Upper lobe of left lung (tissue), 6 donors: ENCODE measurements around the gene BMPR1B. TPM values are rescaled to one million over a fixed set of nuclear protein-coding genes. Genes with fewer than 3 reads are reported as not detected.

Experiments
- ATAC-seq, 2 donors: fragments of 200-7000 bp; cut with Tn5 transposase; one replicate each; pipeline ENCODE4 v1.9.1; 2022; ENCODE audit warnings: mild to moderate bottlenecking in 2 of 2, moderate library complexity in 2 of 2; ENCODE audit not compliant: low FRiP score in 2 of 2
- DNase-seq, 2 donors: peaks; one replicate each; pipeline ENCODE4 v3.0.0-alpha.2; 2019 to 2020
- H3K27ac ChIP-seq, 4 donors: fragments of 200-600 bp; sonication (generic); one replicate each; pipeline ENCODE4 v1.5.1; 2016 to 2019
- H3K27me3 ChIP-seq, 4 donors: fragments of 200-600 bp; sonication (generic); one replicate each; pipeline ENCODE4 v1.5.1; 2017 to 2019
- H3K36me3 ChIP-seq, 4 donors: fragments of 200-600 bp; sonication (generic); one replicate each; pipeline ENCODE4 v1.5.1; 2016 to 2019
- H3K4me1 ChIP-seq, 4 donors: fragments of 200-600 bp; sonication (generic); one replicate each; pipeline ENCODE4 v1.5.1; 2018 to 2019
- H3K4me3 ChIP-seq, 4 donors: fragments of 200-600 bp; sonication (generic); one replicate each; pipeline ENCODE4 v1.5.1; 2017 to 2019; ENCODE audit warnings: mild to moderate bottlenecking in 2 of 4, moderate library complexity in 1 of 4
- H3K9me3 ChIP-seq, 4 donors: fragments of 200-600 bp; sonication (generic); one replicate each; pipeline ENCODE4 v1.5.1; 2018 to 2019
- EP300 ChIP-seq, 4 donors: sonication (generic); formaldehyde crosslinking; IDR thresholded peaks; one replicate each; pipeline ENCODE4 v1.5.1; 2017; ENCODE audit warnings: antibody characterized with exemption in 4 of 4, control low read depth in 2 of 4
- POLR2A ChIP-seq, 4 donors: fragments of 450-650 bp; IDR thresholded peaks; one replicate each; pipeline ENCODE4 v1.5.1; 2016 to 2017; ENCODE audit warnings: antibody characterized with exemption in 4 of 4, mild to moderate bottlenecking in 2 of 4
- POLR2AphosphoS5 ChIP-seq, 2 donors: sonication (generic); formaldehyde crosslinking; IDR thresholded peaks; one replicate each; pipeline ENCODE4 v1.5.1; 2017; ENCODE audit warnings: antibody characterized with exemption in 2 of 2
- WGBS, 2 donors: methylation state at CpG; one replicate each; pipeline ENCODE4 v1.1.5; 2017 to 2018; 5-methylcytosine and 5-hydroxymethylcytosine counted together
- total RNA-seq, 6 donors: library from RNA; depleted of rRNA in 4 of 6; stranded (reverse); fragments of >200 nt in 4 of 6; gene quantifications; one replicate each; pipeline versions ENCODE4 v1.1.0 to v1.2.1, GENCODE V29; 2016 to 2021
- TF ChIP-seq, protein P1 (sequence below), 6 experiments: fragments of 450-650 bp in 4 of 6; fragments of 200-600 bp in 2 of 6; sonication (generic) in 2 of 6; IDR thresholded peaks; one replicate each; pipeline ENCODE4 v1.5.1; 2016 to 2019; ENCODE audit warnings: antibody characterized with exemption in 6 of 6
- donor health status: DM: no; HTN: no; CAD: no; lungs with moderate emphysema.
- donor health status: DM: no; HTN: yes; CAD: no; lungs with severe emphysema.

BMPR1B gene
- total RNA-seq, 6 donors from 2014 or later, result 0.78 to 7.7 (median 3.5) TPM

DNA sequence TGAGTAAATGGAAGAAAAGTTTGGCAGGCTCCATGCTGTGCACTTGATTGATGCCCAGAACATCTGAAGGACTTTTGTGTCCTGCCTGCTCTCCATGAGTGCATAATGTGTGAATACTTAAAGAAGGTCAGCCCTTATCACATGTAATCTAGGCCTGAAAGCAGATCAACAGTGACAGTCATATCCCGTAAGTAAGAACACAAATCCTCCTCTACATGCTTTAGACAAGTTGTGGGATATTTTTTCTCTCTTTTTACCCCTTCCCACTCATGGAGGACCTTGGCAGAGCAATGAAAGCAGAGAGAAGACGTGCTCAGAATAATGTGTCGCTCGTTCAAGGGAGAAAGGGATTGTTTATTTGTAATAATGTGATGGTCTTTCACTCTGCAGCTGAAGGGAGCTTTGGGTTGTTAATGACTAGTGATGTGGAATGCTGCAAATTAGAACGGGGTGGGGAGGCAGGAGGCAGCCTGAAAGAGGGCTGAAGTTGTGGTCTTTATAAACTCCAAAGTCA, 286.6 kb downstream of the BMPR1B start:
- Histone ChIP-seq H3K27ac (no peak overlapping the region), H3K9me3 (no peaks in the 10 kb centered on the region), H3K4me3 (no peak overlapping the region), H3K4me1 (no peaks in the 10 kb centered on the region), H3K36me3 (no peaks in the 10 kb centered on the region), H3K27me3 (no peaks in the 10 kb centered on the region)
- TF ChIP-seq POLR2A (IDR thresholded peaks at IDR 0.05) (no peak), POLR2AphosphoS5 (IDR thresholded peaks at IDR 0.05) (no peak)
- WGBS, 2 donors, result 56% methylated on average over 5 of the region's 5 CpGs
- no peak for DNase-seq
- no peak for ATAC-seq

DNA sequence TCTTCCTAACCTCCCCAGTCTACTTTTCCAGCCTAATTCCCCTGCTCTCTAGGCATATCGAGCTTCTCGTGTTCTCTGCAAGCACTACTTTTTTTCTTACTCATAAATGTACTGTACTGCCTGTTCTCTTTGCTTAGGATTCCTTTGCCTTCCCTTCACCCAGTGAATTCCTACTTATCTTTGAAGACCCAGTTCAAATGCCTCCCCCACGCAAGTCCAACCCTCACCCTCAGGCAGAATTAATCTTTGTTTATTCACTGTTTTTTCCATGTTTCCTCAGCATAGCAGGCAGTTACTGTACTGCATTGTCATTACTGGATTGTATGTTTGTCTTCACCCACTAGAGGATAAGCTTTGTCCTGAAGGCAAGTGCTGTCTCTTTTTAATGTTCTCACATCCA, 287.7 kb downstream of the BMPR1B start:
- TF ChIP-seq, protein P1, sequence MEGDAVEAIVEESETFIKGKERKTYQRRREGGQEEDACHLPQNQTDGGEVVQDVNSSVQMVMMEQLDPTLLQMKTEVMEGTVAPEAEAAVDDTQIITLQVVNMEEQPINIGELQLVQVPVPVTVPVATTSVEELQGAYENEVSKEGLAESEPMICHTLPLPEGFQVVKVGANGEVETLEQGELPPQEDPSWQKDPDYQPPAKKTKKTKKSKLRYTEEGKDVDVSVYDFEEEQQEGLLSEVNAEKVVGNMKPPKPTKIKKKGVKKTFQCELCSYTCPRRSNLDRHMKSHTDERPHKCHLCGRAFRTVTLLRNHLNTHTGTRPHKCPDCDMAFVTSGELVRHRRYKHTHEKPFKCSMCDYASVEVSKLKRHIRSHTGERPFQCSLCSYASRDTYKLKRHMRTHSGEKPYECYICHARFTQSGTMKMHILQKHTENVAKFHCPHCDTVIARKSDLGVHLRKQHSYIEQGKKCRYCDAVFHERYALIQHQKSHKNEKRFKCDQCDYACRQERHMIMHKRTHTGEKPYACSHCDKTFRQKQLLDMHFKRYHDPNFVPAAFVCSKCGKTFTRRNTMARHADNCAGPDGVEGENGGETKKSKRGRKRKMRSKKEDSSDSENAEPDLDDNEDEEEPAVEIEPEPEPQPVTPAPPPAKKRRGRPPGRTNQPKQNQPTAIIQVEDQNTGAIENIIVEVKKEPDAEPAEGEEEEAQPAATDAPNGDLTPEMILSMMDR (IDR thresholded peaks at IDR 0.05), result no peak
- no peak for TF ChIP-seq POLR2A (IDR thresholded peaks at IDR 0.05)
- ATAC-seq (no peak), DNase-seq (no peak)
- no peak overlapping the region for H3K4me3 ChIP-seq
- no peaks in the 10 kb centered on the region for H3K27me3 ChIP-seq
- no peaks in the 10 kb centered on the region for H3K4me1 ChIP-seq
- 55 to 58% methylated on average over 3 of the region's 3 CpGs for WGBS, 2 donors
- H3K27ac ChIP-seq, result no peak overlapping the region
- no peaks in the 10 kb centered on the region for H3K9me3 ChIP-seq
- no peaks in the 10 kb centered on the region for H3K36me3 ChIP-seq

DNA sequence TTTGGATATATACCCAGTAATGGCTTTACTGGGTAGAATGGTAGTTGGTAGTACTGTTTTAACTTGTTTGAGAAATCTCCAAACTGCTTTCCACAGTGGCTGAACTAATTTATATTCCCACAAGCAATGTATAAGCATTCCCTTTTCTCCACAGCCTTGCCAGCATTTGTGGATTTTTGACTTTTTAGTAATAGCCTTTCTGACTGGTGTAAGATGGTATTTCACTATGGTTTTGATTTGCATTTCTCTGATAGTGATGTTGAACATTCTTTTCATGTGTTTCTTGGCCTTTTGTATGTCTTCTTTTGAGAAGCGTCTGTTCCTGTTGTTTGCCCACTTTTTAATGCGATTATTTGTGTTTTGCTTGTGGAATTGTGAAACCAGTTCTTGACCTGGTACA, 290.5 kb downstream of the BMPR1B start:
- no peak for DNase-seq
- H3K36me3 ChIP-seq, result no peaks in the 10 kb centered on the region
- no peak overlapping the region for H3K27ac ChIP-seq
- ATAC-seq, result no peak
- H3K9me3 ChIP-seq, result no peaks in the 10 kb centered on the region
- H3K4me1 ChIP-seq, result no peaks in the 10 kb centered on the region
- 79 to 86% methylated on average over 2 of the region's 2 CpGs for WGBS, 2 donors
- no peaks in the 10 kb centered on the region for H3K27me3 ChIP-seq
- no peak overlapping the region for H3K4me3 ChIP-seq
- TF ChIP-seq EP300 (IDR thresholded peaks at IDR 0.05), result no peak
- TF ChIP-seq POLR2AphosphoS5 (IDR thresholded peaks at IDR 0.05), result no peak
- TF ChIP-seq, protein P1 (IDR thresholded peaks at IDR 0.05), result no peak
- no peak for TF ChIP-seq POLR2A (IDR thresholded peaks at IDR 0.05)

DNA sequence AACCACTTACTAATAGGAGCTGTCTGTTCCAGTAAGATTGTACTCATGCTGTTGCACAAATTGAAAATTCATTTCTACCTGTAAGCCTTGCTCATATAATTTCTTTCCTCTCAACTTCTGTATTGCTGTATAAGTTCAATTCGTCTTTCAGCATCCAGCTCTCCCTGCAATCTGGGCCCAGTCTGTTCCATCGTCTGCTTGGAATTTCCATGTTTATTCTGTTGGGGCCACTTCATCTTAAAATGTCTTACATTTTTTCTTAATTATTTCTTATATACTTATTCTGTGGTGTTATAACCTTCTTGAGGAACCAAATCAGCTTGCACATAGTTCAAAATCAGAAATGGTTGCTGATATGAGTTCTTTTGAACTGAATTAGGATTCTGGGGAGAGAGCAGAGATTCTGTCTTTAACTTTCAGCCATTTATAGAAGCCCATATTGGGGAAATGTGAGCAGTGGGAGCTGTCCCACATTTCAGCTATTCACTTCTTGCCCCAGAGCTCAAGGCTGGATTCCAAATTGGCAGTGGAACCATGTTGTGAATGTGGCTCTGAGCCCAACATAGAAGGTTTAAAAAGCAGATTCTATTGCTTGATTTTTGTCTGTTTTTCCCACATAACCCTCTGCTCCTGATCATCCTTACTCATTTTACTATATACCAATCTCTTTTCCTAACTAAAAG, 291.9 kb downstream of the BMPR1B start:
- DNase-seq, result no peak
- WGBS, 2 donors, result 49 to 68% methylated on average over 2 of the region's 2 CpGs
- no peak for ATAC-seq

DNA sequence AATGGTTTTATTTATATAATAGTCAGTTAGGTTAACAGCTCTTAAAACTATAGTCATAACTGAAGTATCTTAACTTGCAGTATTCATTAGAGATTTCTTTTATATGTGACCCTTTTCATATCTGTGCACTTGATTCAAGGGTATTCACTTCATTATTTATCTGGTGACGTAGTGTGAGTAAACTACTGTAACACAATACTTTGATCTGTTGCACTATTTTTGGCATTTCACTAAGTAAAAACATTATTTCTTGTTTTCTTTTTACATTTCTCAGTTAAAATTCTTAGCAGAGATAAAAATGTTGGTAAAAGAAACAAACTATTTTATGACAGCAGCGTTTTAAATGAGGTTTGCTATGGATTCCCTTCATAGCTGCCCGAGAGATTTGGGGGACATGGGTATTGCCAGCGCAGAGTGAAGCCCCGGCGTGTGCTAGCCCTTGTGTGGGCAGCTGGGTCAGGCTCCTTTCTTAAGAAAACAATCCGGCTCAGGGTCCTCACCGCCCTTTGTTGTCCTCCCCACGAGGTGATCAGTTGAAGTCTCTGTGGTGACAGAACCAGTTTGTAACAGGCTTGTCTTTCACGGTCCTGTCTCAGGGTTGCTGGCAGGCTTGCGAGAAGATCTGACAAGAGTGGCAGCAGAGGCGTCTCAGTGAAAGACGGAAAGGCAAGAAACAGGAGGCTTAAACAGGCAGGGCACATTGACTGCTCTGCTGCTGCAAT, 293.4 kb downstream of the BMPR1B start:
- DNase-seq, result no peak
- 47 to 49% methylated on average over 13 of the region's 13 CpGs for WGBS, 2 donors
- Histone ChIP-seq H3K4me3 (no peak overlapping the region), H3K27me3 (no peaks in the 10 kb centered on the region), H3K27ac (no peak overlapping the region), H3K4me1 (no peaks in the 10 kb centered on the region), H3K36me3 (no peaks in the 10 kb centered on the region), H3K9me3 (no peaks in the 10 kb centered on the region)
- no peak for TF ChIP-seq EP300 (IDR thresholded peaks at IDR 0.05)
- TF ChIP-seq, protein P1 (IDR thresholded peaks at IDR 0.05), result no peak
- TF ChIP-seq POLR2AphosphoS5 (IDR thresholded peaks at IDR 0.05), result no peak
- TF ChIP-seq POLR2A (IDR thresholded peaks at IDR 0.05), result no peak
- ATAC-seq, result no peak

More for the DNA sequence above, 291.9 kb downstream of the BMPR1B start:
- no peak overlapping the region for H3K27ac ChIP-seq
- H3K27me3 ChIP-seq, result no peaks in the 10 kb centered on the region
- H3K9me3 ChIP-seq, result no peaks in the 10 kb centered on the region
- no peak overlapping the region for H3K4me3 ChIP-seq
- TF ChIP-seq POLR2A (IDR thresholded peaks at IDR 0.05) (no peak), POLR2AphosphoS5 (IDR thresholded peaks at IDR 0.05) (no peak), EP300 (IDR thresholded peaks at IDR 0.05) (no peak)
- TF ChIP-seq, protein P1 (IDR thresholded peaks at IDR 0.05), result no peak
- no peaks in the 10 kb centered on the region for H3K4me1 ChIP-seq
- H3K36me3 ChIP-seq, result no peaks in the 10 kb centered on the region
